NOMO-1 (cell line): Measurements from ENCODE around the gene AURKAIP1.

ENCODE experiments used
- DNase-seq, 2 experiments: peaks; one replicate each; lab custom pipeline; 2025; ENCODE audit not compliant: unreplicated experiment in 2 of 2; lab: John Stamatoyannopoulos, UW

AURKAIP1 gene

GRCh38 chr1:1348420-1349255, 26.4 kb downstream of the AURKAIP1 start:
- DNase-seq: no peak

DNA sequence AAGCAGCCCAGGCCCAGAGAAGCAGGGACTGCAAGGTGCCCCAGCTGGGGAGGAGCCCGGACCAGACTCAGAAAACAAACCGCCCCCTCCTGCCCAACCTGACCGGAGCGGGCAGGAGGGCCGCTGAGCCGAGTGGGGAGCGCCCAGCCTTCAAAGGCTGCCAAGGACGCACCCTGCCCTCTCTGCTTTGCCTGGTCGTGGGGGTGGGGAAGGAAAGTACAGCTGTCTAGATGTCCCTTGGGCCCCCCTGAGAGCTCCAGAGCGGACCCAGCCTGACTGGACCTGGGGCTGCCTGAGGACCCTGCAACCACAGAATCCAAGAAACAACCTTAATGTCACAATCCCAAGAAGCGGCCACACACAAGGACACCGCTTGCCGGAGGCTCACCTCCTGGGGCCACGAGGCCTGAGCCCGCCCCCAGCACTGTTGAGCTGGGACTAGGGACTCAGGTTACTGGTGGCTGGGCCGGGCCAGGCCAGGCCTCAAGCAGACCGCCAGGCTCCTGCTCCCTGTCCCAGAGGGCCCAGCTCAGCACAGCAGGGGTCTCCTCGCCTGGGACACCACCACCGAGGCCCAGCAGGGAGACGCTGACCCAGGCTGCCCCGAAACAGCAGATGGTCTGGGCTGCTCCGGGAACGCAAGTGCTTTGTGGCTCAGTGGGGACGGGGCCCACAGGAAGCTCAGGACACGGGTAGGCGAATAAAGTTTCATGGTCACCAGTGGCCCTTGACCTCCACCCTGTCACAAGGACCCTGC, 27.2 kb downstream of the AURKAIP1 start:
- DNase-seq: no peak

GRCh38 chr1:1347026-1347595, 27.9 kb downstream of the AURKAIP1 start:
- DNase-seq: no peak

DNA sequence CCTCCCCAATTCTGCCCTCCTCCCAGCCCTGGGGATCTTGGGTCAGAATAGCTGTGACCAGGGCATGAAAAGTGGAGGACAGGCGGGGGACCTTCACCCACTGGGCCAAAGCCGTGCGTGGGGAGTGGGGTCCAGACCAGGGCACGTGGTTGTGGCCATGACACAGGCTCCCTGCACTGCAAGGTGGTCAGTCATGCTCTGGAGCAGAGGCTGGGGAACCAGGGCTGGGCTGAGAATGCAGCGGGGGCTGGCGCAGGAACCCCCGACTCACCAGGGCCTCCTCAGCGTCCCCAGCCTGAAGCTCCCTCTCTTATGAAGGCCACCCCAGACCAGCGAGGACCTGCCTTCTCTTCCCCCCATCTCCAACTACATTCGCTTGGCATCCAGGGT, 28.5 kb downstream of the AURKAIP1 start:
- DNase-seq: no peak

- no peak for DNase-seq
Observed at GRCh38 chr1:1345860-1346500, 29.0 kb downstream of the AURKAIP1 start.

GRCh38 chr1:1345384-1345783, 29.6 kb downstream of the AURKAIP1 start:
- DNase-seq: no peak

GRCh38 chr1:1344655-1345361, 30.2 kb downstream of the AURKAIP1 start:
- no peak for DNase-seq

DNA sequence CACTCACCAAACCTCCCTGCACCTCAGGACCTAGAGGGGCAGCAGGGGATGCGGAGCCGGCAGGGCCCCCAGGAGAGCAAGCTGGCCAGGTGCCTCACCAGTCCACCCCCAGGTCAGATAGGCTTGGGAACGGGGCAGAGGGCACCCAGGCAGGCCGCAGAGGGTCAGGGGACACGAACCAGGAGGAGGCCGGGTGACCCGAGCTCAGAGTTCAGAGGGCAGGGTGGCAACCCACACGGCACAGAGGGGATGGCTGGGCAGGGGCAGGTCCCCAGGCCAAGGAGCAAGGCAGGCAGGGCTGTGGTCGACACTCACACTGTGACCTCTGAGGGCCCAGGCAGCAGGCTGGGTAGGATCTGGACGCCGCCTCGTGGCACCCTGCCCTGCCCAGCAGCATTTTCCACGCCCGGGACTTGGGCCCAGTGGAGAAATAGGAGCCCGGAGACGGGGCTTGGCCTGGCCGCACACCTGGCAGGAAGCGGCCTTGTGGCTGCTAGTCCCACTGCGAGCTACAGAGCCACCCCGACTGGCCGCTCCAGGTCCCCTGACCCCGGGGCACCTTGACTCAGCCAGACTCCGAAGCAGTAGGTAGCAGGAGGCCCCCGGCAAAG, 31.1 kb downstream of the AURKAIP1 start:
- no peak for DNase-seq

DNA sequence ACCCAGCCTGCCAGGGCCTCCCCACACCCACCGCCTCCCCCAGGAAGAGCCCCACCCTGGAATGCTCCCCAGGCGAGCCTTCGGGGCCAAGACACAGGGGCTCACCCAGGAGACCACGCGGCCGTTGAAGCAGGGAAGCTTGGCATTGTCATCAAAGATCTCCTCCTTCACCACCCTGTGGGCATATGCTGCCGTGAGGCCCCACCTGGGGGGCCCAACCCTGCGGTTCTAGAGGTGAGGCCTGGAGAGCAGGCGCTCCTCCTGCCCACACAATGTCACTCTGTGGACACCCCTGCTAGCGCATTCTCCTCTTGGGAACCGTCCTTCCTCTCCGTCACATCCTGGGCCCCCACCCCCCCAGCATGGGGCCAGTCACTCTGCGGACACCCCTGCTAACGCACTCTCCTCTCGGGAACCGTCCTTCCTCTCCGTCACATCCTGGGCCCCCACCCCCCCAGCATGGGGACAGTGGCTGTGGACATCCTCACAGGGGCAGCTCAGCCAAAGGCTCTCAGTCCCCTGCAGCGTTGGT, 32.4 kb downstream of the AURKAIP1 start:
- no peak for DNase-seq

GRCh38 chr1:1342061-1342562, 32.9 kb downstream of the AURKAIP1 start:
- DNase-seq: no peak

DNA sequence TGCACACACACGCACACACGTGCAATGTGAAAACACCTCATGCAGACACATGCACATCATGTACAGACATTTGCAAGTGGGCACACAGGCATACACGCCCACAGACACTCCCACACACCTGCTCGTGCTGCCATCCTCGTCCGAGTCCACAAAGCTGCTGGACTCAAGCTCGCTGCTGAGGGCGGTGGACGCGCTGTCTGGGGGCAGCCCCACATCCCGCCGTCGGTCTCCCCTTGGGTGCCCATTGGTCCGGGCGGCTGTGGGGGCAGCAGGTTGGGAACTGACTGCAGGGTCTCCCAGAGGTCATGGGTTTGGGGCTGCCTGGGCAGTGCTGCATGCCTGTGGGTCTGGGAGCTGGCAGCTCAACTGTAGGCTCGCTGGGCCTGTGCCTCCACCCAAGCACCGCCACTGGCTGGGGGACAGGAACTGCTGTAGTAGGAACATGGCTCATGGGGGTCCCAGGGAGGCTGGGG, 33.4 kb downstream of the AURKAIP1 start:
- DNase-seq: no peak

- DNase-seq: no peak
Observed at GRCh38 chr1:1340791-1341548, 34.0 kb downstream of the AURKAIP1 start.

- no peak for DNase-seq
Observed at GRCh38 chr1:1340185-1340584, 34.8 kb downstream of the AURKAIP1 start.

- DNase-seq: no peak
Observed at GRCh38 chr1:1338278-1338677, 36.7 kb downstream of the AURKAIP1 start.

DNA sequence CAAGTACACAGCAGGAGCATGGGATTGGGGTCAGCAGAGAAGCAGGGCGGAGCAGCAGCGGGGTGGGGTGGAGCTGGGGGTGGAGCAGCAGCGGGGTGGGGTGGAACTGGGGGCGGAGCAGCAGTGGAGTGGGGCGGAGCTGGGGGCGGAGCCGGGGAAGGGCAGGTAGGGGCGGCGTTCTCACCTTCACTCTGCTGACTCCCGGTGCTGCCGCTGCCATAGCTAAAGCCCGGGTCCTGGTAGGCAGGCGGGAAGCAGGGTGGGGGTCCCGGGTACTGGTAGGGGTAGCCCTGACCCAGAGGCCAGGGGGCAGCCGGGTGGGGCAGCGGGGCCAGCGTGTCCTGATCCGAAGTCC, 37.2 kb downstream of the AURKAIP1 start:
- DNase-seq: no peak

- no peak for DNase-seq
Observed at GRCh38 chr1:1336931-1337792, 37.8 kb downstream of the AURKAIP1 start.

GRCh38 chr1:1336446-1336845, 38.6 kb downstream of the AURKAIP1 start:
- DNase-seq: no peak

DNA sequence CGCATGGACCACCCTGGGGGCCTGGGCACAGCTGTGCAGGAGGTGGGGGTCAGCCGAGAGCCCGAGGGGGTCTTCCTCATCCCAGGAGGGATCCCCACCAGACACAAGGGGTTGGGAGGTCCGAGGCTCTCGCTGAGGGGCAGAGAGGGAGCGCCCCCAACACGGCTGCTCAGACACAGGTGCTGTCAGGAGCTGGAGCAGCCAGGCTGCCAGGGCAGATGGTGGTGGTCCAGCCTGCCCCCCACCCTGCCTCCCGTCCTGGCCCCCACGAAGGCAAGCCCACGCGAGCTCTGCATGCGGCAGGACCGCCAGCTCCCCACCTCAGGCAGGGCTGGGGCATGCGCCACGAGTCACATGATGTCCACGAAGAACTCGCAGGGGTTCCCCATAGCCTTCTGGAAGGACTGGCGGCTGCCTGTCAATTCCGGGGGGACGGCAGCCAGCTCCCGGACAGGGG, 39.2 kb downstream of the AURKAIP1 start:
- DNase-seq: no peak
